Left renal cortex interstitium (tissue), 4 donors: ENCODE results near the gene SGPL1. TPM values are rescaled to one million over a fixed set of nuclear protein-coding genes. Genes with fewer than 3 reads are reported as not detected.

ENCODE experiments used
- DNase-seq, 4 donors: peaks; one replicate each; pipeline ENCODE4 v3.0.0-alpha.2; 2013; ENCODE audit warnings: low read depth in 4 of 4, low spot score in 2 of 4, missing footprints in 1 of 4
- polyA plus RNA-seq, 4 donors: library from polyadenylated mRNA; unstranded; fragments of 120-200 nt; gene quantifications; one replicate each; pipeline ENCODE4 v1.2.1, GENCODE V29; 2013; ENCODE audit not compliant: insufficient read length in 4 of 4

The SGPL1 gene
- polyA plus RNA-seq, 4 donors = 57.4 to 69.0 (median 61.8) TPM

GRCh38 chr10:70780370-70780760, 35.4 kb upstream of the SGPL1 start:
- no peak for DNase-seq

GRCh38 chr10:70780772-70781171, 35.0 kb upstream of the SGPL1 start:
- no peak for DNase-seq

DNA sequence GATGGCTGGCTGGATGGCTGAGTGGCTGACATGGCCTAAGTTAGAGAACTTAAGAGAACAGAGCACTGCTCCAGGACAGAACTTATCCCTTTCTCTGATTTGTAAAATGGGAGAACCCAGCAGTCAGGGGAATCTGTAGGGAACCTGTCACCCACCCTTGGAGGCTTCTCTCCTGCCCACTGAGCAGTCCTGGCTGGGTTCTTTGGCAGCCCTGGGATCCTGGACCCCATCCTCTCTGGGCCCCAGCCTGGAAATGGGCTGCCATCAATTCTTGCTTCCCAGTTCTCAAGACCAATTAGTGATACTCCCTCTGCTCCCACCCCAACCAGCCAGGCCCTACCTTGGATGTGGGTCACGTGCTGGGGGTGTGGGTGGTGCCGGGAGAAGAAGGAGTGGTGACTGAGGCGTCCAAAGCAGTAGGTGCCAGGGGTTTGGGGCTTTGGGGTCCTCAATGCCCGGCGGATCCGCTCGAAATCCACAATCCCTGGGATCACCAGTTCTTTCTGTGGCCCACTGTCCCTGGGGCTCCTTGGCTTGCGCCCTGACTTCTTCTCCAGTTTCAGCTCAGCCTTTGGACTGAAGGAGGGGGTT, 34.2 kb upstream of the SGPL1 start:
- DNase-seq = no peak

DNA sequence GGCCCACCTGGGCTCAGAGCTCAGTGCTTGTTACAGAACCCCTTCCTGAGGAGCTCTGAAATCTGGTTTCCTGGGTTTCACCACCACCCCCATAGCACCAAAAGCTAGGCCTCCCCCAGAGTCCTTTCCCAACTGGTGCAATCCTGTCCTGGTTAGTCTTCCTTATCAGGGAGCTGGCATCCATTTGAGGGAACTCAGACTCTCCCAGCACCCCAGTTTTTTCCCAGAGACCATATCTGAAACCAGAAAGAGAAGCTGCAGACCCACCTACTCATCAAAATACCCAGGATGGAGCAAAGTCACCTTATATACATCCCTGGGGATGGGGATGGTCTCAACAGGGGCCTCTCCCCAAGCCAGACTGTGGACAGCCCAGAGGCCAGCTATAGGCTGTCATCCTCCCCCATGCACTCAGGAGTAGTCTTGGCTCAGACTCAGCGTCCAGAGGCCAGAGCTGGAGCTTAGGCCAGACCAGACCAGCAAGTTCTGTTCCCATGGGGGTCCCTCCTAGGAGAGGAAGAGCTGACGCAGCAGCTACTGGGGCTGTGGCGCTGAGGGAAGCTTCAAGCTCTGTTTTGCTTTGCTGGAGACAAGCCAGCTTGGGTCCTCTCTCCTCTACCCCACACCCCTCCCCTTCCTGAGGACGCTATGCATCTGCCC, 33.5 kb upstream of the SGPL1 start:
- no peak for DNase-seq

DNA sequence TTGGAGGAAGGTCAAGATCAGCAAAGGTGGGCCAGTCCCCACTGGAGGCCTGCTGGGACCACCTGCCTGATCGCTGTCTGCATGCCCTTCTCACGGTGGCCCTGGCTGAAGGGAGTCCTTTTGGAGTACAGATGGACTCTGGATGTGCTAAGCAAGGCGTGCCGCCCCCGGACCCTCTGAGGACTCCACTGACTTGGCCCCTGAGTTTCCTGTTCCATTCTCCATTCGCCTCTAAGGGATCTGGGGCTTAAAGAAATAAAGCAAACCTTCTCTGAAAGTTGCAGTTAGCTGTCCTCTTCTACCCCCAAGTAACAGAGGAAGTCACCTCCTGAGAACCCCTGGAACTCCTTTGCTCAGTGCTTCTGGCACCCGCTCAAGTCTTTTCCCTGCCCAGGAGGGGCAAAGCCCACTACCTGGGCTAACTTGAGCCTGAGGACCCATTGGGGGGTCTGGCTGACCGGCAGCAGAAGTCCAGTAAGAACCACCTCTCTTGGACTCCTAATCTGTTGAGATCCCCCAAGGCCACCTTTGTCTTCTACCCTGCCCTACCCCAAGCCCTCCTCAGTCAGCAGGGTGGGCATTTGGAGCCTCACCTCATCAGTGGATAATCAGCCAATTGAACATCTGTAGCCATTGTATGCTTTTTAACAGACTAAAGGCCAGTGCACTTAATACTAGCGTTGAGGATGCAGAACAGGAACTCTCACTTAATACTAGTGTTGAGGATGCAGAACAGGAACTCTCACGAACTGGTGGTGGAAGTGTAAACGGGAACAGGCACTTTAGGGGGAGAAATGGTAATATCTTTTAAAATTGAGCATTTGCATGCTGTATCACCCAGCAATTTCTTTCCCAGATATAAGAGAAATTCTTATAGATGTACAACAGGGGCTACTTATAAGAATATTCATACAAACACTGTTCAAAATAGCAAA, 32.7 kb upstream of the SGPL1 start:
- no peak for DNase-seq

- no peak for DNase-seq
Measured at GRCh38 chr10:70784016-70784415, 31.7 kb upstream of the SGPL1 start.

GRCh38 chr10:70784471-70784870, 31.3 kb upstream of the SGPL1 start:
- no peak for DNase-seq

GRCh38 chr10:70785190-70785589, 30.6 kb upstream of the SGPL1 start, which contains the start of gene TBATA:
TBATA (minus strand) TSS chr10:70785377; CDS start chr10:70783379, 1,998 bp downstream.
- DNase-seq = no peak

GRCh38 chr10:70786799-70787415, 28.8 kb upstream of the SGPL1 start:
- DNase-seq = no peak

GRCh38 chr10:70791386-70792039, 24.2 kb upstream of the SGPL1 start:
- DNase-seq = no peak

GRCh38 chr10:70795613-70796012, 20.1 kb upstream of the SGPL1 start:
- no peak for DNase-seq

- no peak for DNase-seq
Measured at GRCh38 chr10:70797840-70798239, 17.9 kb upstream of the SGPL1 start.

GRCh38 chr10:70799124-70799523, 16.6 kb upstream of the SGPL1 start:
- no peak for DNase-seq

GRCh38 chr10:70801854-70802253, 13.9 kb upstream of the SGPL1 start:
- DNase-seq = no peak

GRCh38 chr10:70803775-70804420, 11.8 kb upstream of the SGPL1 start:
- no peak for DNase-seq

DNA sequence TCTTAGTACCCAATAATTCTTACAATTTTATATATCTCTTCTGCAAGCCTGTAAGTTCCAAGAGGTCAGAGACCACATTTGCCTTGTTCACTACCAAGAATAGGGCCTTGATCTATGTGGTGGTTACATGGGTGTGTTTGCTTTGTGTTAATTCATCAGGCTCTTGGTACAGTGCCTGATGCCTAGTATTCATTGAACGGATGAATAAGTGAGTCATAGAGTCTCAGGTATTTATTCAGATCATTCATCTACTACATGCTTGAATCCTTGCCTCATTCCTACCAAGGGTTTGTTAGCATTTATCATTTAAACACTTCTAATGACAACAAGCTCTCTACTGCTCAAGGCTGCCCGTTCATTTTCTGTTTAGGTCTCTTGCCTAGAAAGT, 11.3 kb upstream of the SGPL1 start:
- DNase-seq = no peak

GRCh38 chr10:70805619-70806215, 10.0 kb upstream of the SGPL1 start:
- DNase-seq = no peak

GRCh38 chr10:70806841-70807240, 8.9 kb upstream of the SGPL1 start:
- DNase-seq = no peak

DNA sequence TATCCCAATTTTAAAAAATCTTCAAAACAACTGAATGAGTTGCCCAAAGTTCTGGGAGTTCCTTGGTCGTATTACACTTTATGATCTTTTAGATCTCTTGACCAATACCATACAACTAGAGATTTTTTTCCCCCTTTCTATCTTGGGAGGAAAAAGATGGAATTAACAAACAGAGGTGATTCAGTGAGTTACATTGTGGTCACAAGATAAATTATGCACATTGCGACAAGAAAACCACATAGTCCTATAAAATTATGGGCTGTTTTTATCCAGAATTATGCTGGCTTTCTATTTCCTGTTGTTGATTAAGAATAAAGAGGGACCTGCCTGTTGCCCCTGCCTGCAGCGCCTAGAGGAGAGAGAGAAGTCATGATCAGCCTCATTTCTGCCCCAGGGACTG, 8.2 kb upstream of the SGPL1 start:
- no peak for DNase-seq
